Retinal pigment epithelial cell (primary cell): Measurements from ENCODE around the gene RASA2.
A peak's percentile ranks its signal among the peaks of the same experiment; 100 is the strongest.

ENCODE experiments used
- DNase-seq: peaks from one replicate; pipeline ENCODE4 v3.0.0-alpha.2; 2010; ENCODE audit warnings: low read depth
- H3K4me3 ChIP-seq: 2 replicates; pipeline ENCODE4 v1.5.1; 2011; ENCODE audit warnings: mild to moderate bottlenecking, low read length, control low read depth, moderate library complexity
- CTCF ChIP-seq: conservative IDR thresholded peaks from 2 replicates; pipeline ENCODE4 v1.5.1; 2011; ENCODE audit warnings: low read depth, low read length, control low read depth, inconsistent platforms

The RASA2 gene

GRCh38 chr3:141561426-141562034 is 74.7 kb downstream of the RASA2 start:
- peak; percentile 97 for TF ChIP-seq CTCF
- no peak overlapping the region for H3K4me3 ChIP-seq
- DNase-seq, result peak; percentile 16

GRCh38 chr3:141564241-141564640 is 77.4 kb downstream of the RASA2 start:
- no peak for TF ChIP-seq CTCF
- no peak overlapping the region for H3K4me3 ChIP-seq
- DNase-seq, result no peak

DNA sequence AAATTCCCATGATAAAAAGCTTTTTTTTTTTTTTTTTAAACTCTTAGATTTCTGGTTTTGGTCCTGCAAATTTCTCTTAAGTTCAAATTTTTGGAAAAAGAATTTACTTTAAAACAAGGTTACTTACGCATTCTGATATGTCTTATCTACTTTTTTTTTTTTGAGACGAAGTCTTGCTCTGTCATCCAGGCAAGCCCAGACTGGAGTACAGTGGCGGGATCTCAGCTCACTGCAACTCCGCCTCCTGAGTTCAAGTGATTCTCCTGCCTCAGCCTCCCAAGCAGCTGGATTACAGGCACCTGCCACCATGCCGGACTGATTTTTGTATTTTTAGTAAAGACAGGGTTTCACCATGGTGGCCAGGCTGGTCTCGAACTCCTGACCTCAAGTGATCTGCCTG is 83.2 kb downstream of the RASA2 start:
- H3K4me3 ChIP-seq, result no peak overlapping the region
- TF ChIP-seq CTCF, result no peak
- DNase-seq, result no peak

GRCh38 chr3:141575879-141576743 is 89.3 kb downstream of the RASA2 start:
- DNase-seq, result no peak
- peak; percentile 64 for TF ChIP-seq CTCF
- H3K4me3 ChIP-seq, result no peak overlapping the region

DNA sequence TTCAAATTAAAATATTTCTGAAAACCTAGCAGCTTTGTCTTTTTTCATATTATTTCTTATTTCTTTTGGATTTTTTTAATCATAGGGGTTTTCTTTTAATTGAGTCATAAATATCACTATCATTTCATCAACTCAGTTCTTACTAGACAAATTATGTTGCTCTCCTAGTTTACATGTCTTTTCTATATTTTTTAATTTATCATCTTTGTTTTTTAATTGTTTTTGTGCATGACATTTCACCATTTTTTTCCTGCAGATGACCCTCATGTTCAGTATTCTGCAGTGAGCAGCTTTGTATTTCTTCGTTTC is 89.9 kb downstream of the RASA2 start:
- no peak overlapping the region for H3K4me3 ChIP-seq
- no peak for DNase-seq
- no peak for TF ChIP-seq CTCF

- TF ChIP-seq CTCF, result no peak
Measured at GRCh38 chr3:141578202-141578973, 91.6 kb downstream of the RASA2 start.

DNA sequence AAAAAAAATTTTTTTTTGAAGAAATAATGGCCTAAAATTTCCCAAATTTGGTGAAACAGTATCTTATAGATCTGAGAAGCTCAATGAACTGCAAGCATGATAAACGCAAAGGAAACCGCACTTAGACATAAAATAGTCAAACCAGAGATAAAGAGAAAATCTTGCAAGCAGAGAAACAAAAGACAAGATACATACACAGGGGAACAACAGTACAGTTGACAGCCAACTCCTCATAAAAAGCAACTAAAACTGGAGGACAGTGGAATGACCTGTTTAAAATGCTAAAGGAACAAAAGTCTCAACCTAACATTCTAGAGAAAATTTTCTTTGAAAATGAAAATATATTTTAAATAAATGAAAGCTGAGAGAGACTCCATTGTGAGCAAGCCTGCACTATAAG is 107.5 kb downstream of the RASA2 start:
- no peak for DNase-seq
- no peak for TF ChIP-seq CTCF

More at GRCh38 chr3:141578202-141578973, 91.6 kb downstream of the RASA2 start:
- DNase-seq, result no peak
- no peak overlapping the region for H3K4me3 ChIP-seq

More for the DNA sequence above, 107.5 kb downstream of the RASA2 start:
- no peak overlapping the region for H3K4me3 ChIP-seq
